ENCODE measurements around the gene KBTBD12. TPM values are rescaled to one million over a fixed set of nuclear protein-coding genes. Genes with fewer than 3 reads are reported as not detected.

The KBTBD12 gene
- total RNA-seq, 3 donors from 2014 or later, result 0.32 to 0.73 TPM; not detected in 1

GRCh38 chr3:127986803-127987202 is 71.8 kb downstream of the KBTBD12 start:
- no peaks in the 10 kb centered on the region for H3K9me3 ChIP-seq
- DNase-seq (ENCODE audit: low spot score in 2 of 2), result no peak
- no peaks in the 10 kb centered on the region for H3K4me1 ChIP-seq
- TF ChIP-seq CTCF (IDR thresholded peaks at IDR 0.05), result no peak
- no peak for TF ChIP-seq POLR2AphosphoS5 (IDR thresholded peaks at IDR 0.05)
- no peak for TF ChIP-seq POLR2A (IDR thresholded peaks at IDR 0.05)
- H3K27ac ChIP-seq, result no peak overlapping the region
- no peaks in the 10 kb centered on the region for H3K36me3 ChIP-seq
- no peak overlapping the region for H3K4me3 ChIP-seq
- intact Hi-C loops (cut with DNase I; ENCODE audit: low total_unique reads), result no loop called here
- no peaks in the 10 kb centered on the region for H3K27me3 ChIP-seq

GRCh38 chr3:127987309-127987995 is 72.4 kb downstream of the KBTBD12 start:
- no peak for DNase-seq (ENCODE audit: low spot score in 2 of 2)
- no peaks in the 10 kb centered on the region for H3K9me3 ChIP-seq
- no peaks in the 10 kb centered on the region for H3K36me3 ChIP-seq
- H3K27me3 ChIP-seq, result no peaks in the 10 kb centered on the region
- H3K27ac ChIP-seq, result no peak overlapping the region
- intact Hi-C loops (cut with DNase I; ENCODE audit: low total_unique reads), result no loop called here
- no peaks in the 10 kb centered on the region for H3K4me1 ChIP-seq
- H3K4me3 ChIP-seq, result no peak overlapping the region
- TF ChIP-seq POLR2A (IDR thresholded peaks at IDR 0.05) (no peak), POLR2AphosphoS5 (IDR thresholded peaks at IDR 0.05) (no peak), CTCF (IDR thresholded peaks at IDR 0.05) (no peak)

GRCh38 chr3:127988770-127989557 is 73.9 kb downstream of the KBTBD12 start:
- Histone ChIP-seq H3K36me3 (no peaks in the 10 kb centered on the region), H3K9me3 (no peaks in the 10 kb centered on the region), H3K4me1 (no peaks in the 10 kb centered on the region), H3K27me3 (no peaks in the 10 kb centered on the region), H3K27ac (no peak overlapping the region), H3K4me3 (no peak overlapping the region)
- no peak for TF ChIP-seq CTCF (IDR thresholded peaks at IDR 0.05)
- TF ChIP-seq POLR2AphosphoS5 (IDR thresholded peaks at IDR 0.05), result no peak
- TF ChIP-seq POLR2A (IDR thresholded peaks at IDR 0.05), result no peak
- no peak for DNase-seq (ENCODE audit: low spot score in 2 of 2)
- intact Hi-C loops (cut with DNase I; ENCODE audit: low total_unique reads), result no loop called here

GRCh38 chr3:127990051-127990450 is 75.0 kb downstream of the KBTBD12 start:
- no peak for DNase-seq (ENCODE audit: low spot score in 2 of 2)

More at GRCh38 chr3:127990051-127990450, 75.0 kb downstream of the KBTBD12 start:
- Histone ChIP-seq H3K27me3 (no peaks in the 10 kb centered on the region), H3K4me1 (no peaks in the 10 kb centered on the region), H3K9me3 (no peaks in the 10 kb centered on the region), H3K27ac (no peak overlapping the region), H3K36me3 (no peaks in the 10 kb centered on the region), H3K4me3 (no peak overlapping the region)
- TF ChIP-seq CTCF (IDR thresholded peaks at IDR 0.05) (no peak), POLR2A (IDR thresholded peaks at IDR 0.05) (no peak), POLR2AphosphoS5 (IDR thresholded peaks at IDR 0.05) (no peak)
- intact Hi-C loops (cut with DNase I; ENCODE audit: low total_unique reads), result no loop called here
